GM18951 (cell line): ENCODE data around the gene GRIK4.

Source experiments
- POLR2A ChIP-seq: IDR thresholded peaks from 4 replicates; pipeline ENCODE4 v1.6.1; 2011; ENCODE audit warnings: mild to moderate bottlenecking; ENCODE audit not compliant: insufficient read length, insufficient read depth; ENCODE audit errors: extremely low read depth
- in situ Hi-C: fragments of 300-500 bp; cut with MboI; formaldehyde crosslinking; loops from one replicate; pipeline ENCODE4 v1.12.0; 2022; ENCODE audit warnings: low sequenced_read_pairs, mixed read lengths, inconsistent platforms; ENCODE audit not compliant: unreplicated experiment

The GRIK4 gene

DNA sequence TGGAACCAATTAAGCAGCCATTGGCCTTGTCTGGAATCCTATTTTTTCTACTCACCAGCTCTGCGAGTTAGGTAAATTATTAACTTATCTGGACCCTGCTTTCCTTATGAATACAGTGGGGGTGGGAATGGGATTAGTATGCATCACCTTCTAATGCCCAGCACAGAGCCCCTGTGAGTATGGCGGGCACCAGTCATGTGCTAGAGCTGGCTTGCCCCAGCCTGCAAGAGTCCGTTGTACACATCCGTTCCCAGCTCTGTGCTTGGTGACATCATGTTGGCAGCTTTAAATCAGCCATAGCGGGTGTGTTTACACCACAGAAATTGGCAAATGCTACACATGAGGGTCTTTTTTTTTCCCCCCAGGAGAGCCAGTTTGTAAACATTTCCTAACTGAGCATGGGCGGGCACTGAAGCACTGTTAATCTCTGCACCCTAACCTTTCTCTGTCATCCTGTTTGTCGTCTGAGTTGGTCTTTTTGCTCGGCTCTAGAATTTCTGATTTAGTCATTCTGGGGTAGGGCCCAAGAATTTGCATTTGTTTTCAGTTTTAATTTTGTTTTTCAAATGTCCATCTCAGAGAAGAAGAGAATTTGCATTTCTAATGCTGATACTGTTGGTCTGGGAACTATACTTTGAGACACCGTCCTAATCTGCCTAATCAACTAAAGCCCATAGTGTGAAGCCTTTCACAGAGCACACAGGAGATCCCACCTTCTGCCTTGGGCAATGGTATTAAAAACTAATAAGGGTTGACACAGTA, 382.1 kb downstream of the GRIK4 start:
- in situ Hi-C loops = no loop called here
- no peak for TF ChIP-seq POLR2A

DNA sequence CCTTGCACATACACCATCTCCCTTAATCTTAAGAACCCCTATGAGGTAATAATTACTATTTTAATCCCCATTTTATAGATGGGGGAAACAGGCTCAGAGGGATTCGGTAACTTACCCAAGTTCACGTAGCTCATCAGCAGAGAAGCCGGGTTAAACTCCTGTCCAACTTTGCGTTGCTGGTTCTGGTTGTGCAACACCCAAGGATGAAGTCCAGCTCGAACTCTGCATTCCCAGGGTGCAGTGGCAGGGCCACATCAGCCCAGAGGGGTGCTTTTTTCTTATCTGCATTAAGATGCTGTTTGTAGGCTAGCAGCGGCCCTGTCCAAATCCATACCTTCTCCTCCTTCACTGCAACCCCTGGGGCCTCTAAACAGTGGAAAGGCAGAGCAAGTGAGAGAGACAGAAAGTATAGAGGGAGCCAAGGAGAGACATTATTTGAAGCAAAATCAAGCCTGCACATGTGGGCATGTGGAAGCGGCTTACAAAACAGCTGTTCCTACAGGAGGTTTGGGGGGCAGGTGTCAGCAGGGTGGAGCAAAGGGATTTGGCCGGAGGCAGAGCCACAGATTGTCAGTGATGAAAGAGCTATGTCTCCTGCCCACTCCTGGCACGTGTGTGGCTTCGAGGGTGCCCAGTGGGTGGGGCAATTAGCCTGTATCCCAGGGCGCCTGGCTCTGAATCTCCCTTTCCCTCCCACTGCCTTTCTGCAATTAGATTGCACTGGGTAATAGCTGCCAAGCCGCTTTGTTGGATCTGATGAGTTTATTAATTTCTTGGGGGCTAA, 382.8 kb downstream of the GRIK4 start:
- in situ Hi-C loops = no loop called here
- TF ChIP-seq POLR2A = no peak

DNA sequence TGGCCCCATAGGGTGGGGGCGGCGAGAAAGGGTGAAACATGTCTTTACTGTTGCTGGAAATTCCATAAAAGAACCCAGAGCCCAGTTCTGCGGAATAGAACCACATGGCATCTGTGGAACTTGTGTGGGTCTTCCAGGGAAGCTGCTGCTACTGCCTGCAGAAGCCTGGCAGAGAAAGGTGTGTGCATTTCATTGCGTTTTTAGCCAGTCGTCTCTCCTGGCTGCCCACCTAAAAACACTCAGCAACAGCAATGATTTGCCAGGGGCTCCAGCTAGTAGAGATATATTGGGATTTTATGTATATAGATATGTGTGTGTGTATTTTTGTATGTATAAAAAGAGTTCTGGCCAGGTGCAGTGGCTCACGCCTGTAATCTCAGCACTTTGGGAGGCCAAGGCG, 385.1 kb downstream of the GRIK4 start:
- in situ Hi-C loops = no loop called here
- no peak for TF ChIP-seq POLR2A

DNA sequence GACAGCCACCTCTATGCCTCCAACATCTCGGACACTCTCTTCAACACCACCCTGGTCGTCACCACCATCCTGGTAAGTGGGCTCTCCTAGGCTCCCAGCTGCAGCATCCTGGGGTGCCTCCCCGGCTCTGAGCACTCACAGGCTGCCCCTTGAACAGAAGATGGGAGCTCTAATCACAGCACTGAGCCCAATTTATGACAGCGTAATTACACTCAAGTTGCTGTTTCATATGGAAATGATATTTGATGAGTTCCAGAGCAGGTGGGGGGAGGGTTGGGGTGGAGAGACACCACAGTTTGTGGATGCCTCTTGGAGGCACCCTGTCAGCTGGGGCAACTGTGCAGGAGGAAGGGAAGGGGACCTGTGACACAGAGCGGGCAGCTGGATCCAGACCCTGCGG, 387.0 kb downstream of the GRIK4 start:
- no peak for TF ChIP-seq POLR2A
- in situ Hi-C loops = no loop called here

- in situ Hi-C loops = no loop called here
- no peak for TF ChIP-seq POLR2A
Measured at GRCh38 chr11:120899720-120900119, 388.2 kb downstream of the GRIK4 start.

- in situ Hi-C loops = no loop called here
- TF ChIP-seq POLR2A = no peak
Measured at GRCh38 chr11:120900643-120901042, 389.1 kb downstream of the GRIK4 start.

DNA sequence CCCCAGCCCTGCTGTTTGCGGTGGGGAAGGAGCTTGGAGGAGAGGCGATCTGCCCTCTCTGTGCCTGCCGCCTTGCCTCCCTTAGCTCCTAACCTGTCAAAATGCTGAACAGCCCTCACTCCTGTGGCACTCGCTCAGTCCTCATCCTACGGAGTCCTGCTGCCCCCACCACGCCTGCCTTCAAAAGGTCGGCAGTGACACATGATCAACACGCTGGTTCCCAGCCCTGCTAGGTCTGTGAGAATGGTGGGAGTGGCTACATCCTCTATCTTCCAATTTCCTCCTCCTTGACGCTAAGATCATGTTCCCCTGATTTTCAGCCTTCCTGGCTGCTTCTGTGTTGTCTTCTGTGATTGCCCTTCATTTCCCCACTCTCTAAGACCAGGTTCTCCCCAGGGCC, 392.1 kb downstream of the GRIK4 start:
- no peak for TF ChIP-seq POLR2A

GRCh38 chr11:120904116-120904515, 392.6 kb downstream of the GRIK4 start:
- TF ChIP-seq POLR2A = no peak
- in situ Hi-C loops = no loop called here

More for the DNA sequence above, 392.1 kb downstream of the GRIK4 start:
- in situ Hi-C loops = no loop called here

- TF ChIP-seq POLR2A = no peak
- in situ Hi-C loops = no loop called here
Measured at GRCh38 chr11:120906766-120907165, 395.2 kb downstream of the GRIK4 start.

GRCh38 chr11:120907971-120908370, 396.4 kb downstream of the GRIK4 start:
- TF ChIP-seq POLR2A = no peak
- in situ Hi-C loops = no loop called here

- in situ Hi-C loops = no loop called here
Measured at GRCh38 chr11:120908461-120909181, 397.1 kb downstream of the GRIK4 start.

DNA sequence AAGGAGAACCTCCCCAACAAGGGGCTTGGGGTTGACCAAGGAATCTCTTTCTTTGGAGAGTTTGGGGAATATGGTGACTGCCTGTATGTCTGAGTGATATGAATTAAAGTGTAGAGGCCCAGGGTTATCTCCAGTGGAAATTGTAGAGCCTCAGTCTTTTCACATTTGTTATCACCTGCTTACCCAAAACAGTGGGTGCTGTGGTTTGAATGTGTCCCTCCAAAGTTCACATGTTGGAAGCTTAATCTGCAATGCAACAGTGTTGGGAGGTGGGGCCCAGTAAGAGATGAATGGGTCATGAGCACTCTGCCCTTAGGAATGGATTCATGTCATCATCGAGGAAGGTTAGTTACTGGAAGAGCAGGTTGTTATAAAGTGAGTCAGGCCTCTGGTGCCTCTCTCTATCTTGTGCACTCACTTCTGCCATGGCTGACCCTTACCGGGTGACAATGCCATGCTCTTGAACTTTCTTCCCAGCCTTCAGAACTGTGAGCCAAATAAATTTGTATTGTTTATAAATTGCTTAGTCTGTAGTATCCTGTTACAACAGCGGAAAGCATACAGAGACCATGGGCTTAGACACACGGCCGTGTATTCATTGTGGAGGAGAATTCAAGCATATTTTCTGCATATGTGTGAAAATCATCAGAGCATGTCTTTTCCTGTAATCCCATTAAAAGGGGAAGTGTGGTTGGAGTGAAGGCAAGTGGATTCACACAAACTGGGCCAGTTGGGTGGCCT, 398.3 kb downstream of the GRIK4 start:
- in situ Hi-C loops = no loop called here
- no peak for TF ChIP-seq POLR2A

More at GRCh38 chr11:120908461-120909181, 397.1 kb downstream of the GRIK4 start:
- TF ChIP-seq POLR2A = no peak

- no peak for TF ChIP-seq POLR2A
- in situ Hi-C loops = no loop called here
Measured at GRCh38 chr11:120911943-120912342, 400.4 kb downstream of the GRIK4 start.
